ENCODE data around the gene UBE2Q1. TPM values are rescaled to one million over a fixed set of nuclear protein-coding genes. Genes with fewer than 3 reads are reported as not detected.
A peak's percentile ranks its signal among the peaks of the same experiment; 100 is the strongest.
"Not testable (repeated sequence)": the region's sequence is repeated elsewhere in the genome, so short reads cannot be mapped to it uniquely, and the experiment has no call there.

The UBE2Q1 gene
- total RNA-seq, 1 experiment from 2014 or later: 52.8 TPM

DNA sequence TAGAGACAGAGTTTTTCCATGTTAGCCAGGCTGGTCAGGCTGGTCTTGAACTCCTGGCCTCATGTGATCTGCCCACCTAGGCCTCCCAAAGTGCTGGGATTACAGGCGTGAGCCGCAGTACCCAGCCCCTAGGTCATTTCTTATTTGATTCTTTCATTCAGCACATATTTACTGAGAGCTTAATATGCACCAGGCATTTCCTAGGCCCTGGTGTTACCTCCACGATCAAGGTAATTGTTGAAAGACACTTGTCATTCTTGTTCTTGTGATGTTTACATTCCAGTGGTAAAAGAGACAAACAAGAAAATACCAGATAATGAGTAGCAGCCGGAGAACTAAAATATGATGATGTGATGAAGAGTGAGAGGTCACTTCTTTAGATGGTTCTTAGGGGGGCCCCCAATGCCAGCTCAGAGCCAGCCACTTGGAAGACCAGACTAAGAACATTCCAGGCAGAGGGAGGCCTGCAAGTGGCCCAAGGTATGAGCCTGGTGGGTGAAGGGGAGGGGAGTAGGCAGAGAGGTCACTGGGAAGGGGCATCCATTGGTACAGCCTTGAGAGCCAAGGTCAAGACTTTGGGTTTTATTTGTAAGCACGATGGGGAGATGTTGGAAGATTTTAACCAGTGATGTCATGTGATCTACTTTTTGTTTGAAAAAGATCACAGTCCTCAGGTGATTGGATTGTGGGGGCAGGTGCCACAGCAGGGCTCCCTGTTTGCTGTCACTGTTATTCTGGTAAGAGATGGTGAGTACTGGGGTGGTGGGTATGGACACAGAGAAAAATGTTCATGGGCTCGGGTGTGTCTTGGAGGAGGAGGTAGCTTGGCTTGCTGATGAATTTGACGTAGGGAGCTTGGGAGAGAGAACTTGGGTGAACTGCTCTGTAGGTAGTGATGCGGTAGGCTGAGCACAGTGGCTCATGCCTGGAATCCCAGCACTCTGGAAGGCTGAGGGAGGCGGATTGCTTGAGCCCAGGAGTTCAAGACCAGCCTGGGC lies 18.7 kb downstream of the UBE2Q1 start:
- Histone ChIP-seq H3K4me3 (no peak overlapping the region), H4K20me1 (ENCODE audit: insufficient read depth) (no peaks in the 10 kb centered on the region; the same call in 1 of the 2 replicates), H2AFZ (no peak overlapping the region), H3K27ac (no peak overlapping the region), H3K79me2 (ENCODE audit: low read depth) (no peaks in the 10 kb centered on the region), H3K4me2 (no peak overlapping the region), H3K9me3 (ENCODE audit: insufficient read depth, low read depth) (no peaks in the 10 kb centered on the region), H3K27me3 (ENCODE audit: insufficient read depth, low read depth) (peaks cover 80% of the 10 kb centered on the region), H3F3A (ENCODE audit: insufficient read depth, low read depth) (no peaks in the 10 kb centered on the region), H3K9me2 (ENCODE audit: insufficient read depth) (no peaks in the 10 kb centered on the region), H3K4me1 (replicated peaks; ENCODE audit: insufficient read depth) (no peaks in the 10 kb centered on the region), H3K36me3 (ENCODE audit: low read depth) (no peaks in the 10 kb centered on the region)
- intact Hi-C loops (cut with micrococcal nuclease; ENCODE audit: unreplicated experiment): no loop called here
- TF ChIP-seq CTCF (conservative IDR thresholded peaks at IDR 0.05): no peak
- no peak for TF ChIP-seq EZH2 (IDR thresholded peaks at IDR 0.05; ENCODE audit: low read depth)
- CTCF ChIA-PET: interaction anchor here (0.6 kb wide), 1 partner anchor 87 kb away, joined by 3 read pairs; no protein-coding TSS in a partner anchor
- peak in 1 of 2 experiments; percentile 50 for DNase-seq
- POLR2A ChIA-PET (ENCODE audit: unreplicated experiment): no interaction called here
- BruUV-seq (replicated peaks): no TSS peak

DNA sequence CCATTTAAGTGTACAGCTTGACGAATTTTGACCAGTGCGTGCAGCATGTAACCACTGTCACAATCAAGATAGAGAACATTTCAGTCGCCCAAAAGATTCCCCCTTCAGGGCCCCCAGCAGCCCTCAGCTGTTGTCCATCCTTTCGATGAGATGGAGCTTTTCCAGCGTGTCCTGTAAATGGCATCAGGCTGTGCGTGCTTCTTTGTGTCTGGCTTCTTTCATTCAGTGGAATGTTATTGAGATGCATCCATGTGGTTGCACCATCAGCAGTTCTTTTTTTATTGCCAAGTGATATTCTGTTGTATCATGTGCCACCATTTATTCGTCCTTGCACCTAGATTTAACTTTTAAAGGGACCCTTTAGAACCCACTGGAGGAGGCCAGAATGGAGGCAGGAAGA lies 21.9 kb downstream of the UBE2Q1 start:
- Histone ChIP-seq H3F3A (ENCODE audit: insufficient read depth, low read depth) (no peaks in the 10 kb centered on the region), H4K20me1 (ENCODE audit: insufficient read depth) (no peaks in the 10 kb centered on the region), H3K9me2 (ENCODE audit: insufficient read depth) (no peaks in the 10 kb centered on the region), H3K36me3 (ENCODE audit: low read depth) (no peaks in the 10 kb centered on the region), H3K27ac (no peak overlapping the region), H2AFZ (no peak overlapping the region), H3K9me3 (ENCODE audit: insufficient read depth, low read depth) (no peaks in the 10 kb centered on the region), H3K4me2 (no peak overlapping the region), H3K27me3 (ENCODE audit: insufficient read depth, low read depth) (peaks cover 57% of the 10 kb centered on the region), H3K4me1 (replicated peaks; ENCODE audit: insufficient read depth) (no peaks in the 10 kb centered on the region), H3K4me3 (no peak overlapping the region), H3K79me2 (ENCODE audit: low read depth) (no peaks in the 10 kb centered on the region)
- ChIA-PET CTCF (no interaction called here), POLR2A (ENCODE audit: unreplicated experiment) (no interaction called here)
- no peak for DNase-seq
- intact Hi-C loops (cut with micrococcal nuclease; ENCODE audit: unreplicated experiment): no loop called here
- TF ChIP-seq EZH2 (IDR thresholded peaks at IDR 0.05; ENCODE audit: low read depth) (no peak), CTCF (conservative IDR thresholded peaks at IDR 0.05) (no peak)
- BruUV-seq (replicated peaks): no TSS peak

GRCh38 chr1:154533952-154534844 lies 24.3 kb downstream of the UBE2Q1 start:
- no TSS peak for BruUV-seq (replicated peaks)
- H3K4me1 ChIP-seq (replicated peaks; ENCODE audit: insufficient read depth): no peaks in the 10 kb centered on the region
- no peaks in the 10 kb centered on the region for H3K9me2 ChIP-seq (ENCODE audit: insufficient read depth)
- H3K79me2 ChIP-seq (ENCODE audit: low read depth): no peaks in the 10 kb centered on the region
- peaks cover 46% of the 10 kb centered on the region for H3K27me3 ChIP-seq (ENCODE audit: insufficient read depth, low read depth)
- ChIA-PET CTCF (interaction anchor here (0.6 kb wide), 1 partner anchor 476 kb away, joined by 3 read pairs; no protein-coding TSS in a partner anchor), POLR2A (ENCODE audit: unreplicated experiment) (no interaction called here)
- peak; percentile 70 for TF ChIP-seq CTCF (conservative IDR thresholded peaks at IDR 0.05)
- TF ChIP-seq EZH2 (IDR thresholded peaks at IDR 0.05; ENCODE audit: low read depth): no peak
- H3K36me3 ChIP-seq (ENCODE audit: low read depth): no peaks in the 10 kb centered on the region
- peak; percentile 39 to 47 for DNase-seq
- H3K4me2 ChIP-seq: no peak overlapping the region
- intact Hi-C loops (cut with micrococcal nuclease; ENCODE audit: unreplicated experiment): no loop called here
- no peaks in the 10 kb centered on the region for H3K9me3 ChIP-seq (ENCODE audit: insufficient read depth, low read depth)
- no peak overlapping the region for H2AFZ ChIP-seq
- no peak overlapping the region for H3K27ac ChIP-seq
- H3F3A ChIP-seq (ENCODE audit: insufficient read depth, low read depth): no peaks in the 10 kb centered on the region
- no peak overlapping the region for H3K4me3 ChIP-seq
- no peaks in the 10 kb centered on the region for H4K20me1 ChIP-seq (ENCODE audit: insufficient read depth)

- H3K79me2 ChIP-seq (ENCODE audit: low read depth); BruUV-seq (replicated peaks); H3K4me2 ChIP-seq; H3K9me2 ChIP-seq (ENCODE audit: insufficient read depth); POLR2A ChIA-PET (ENCODE audit: unreplicated experiment); H2AFZ ChIP-seq; H3K9me3 ChIP-seq (ENCODE audit: insufficient read depth, low read depth); intact Hi-C loops (cut with micrococcal nuclease; ENCODE audit: unreplicated experiment); DNase-seq; H3K4me3 ChIP-seq; H4K20me1 ChIP-seq (ENCODE audit: insufficient read depth); H3K27ac ChIP-seq; CTCF ChIA-PET; H3K36me3 ChIP-seq (ENCODE audit: low read depth); H3F3A ChIP-seq (ENCODE audit: insufficient read depth, low read depth); H3K4me1 ChIP-seq (replicated peaks; ENCODE audit: insufficient read depth): not testable (repeated sequence)
- peaks cover 28% of the 10 kb centered on the region for H3K27me3 ChIP-seq (ENCODE audit: insufficient read depth, low read depth)
These were observed 26.5 kb downstream of the UBE2Q1 start for GRCh38 chr1:154531950-154532349.

Data from PC-9 (cell line).